HEK293 (cell line): ENCODE measurements around the gene ACP7.
A peak's percentile ranks its signal among the peaks of the same experiment; 100 is the strongest.

Experiments
- CTCF ChIA-PET: fragments of 350-600 bp; formaldehyde crosslinking; extraction: SDS; loops from one replicate; lab custom pipeline; 2021; ENCODE audit warnings: antibody characterized with exemption; lab: Yijun Ruan, JAX
- POLR2A ChIA-PET: fragments of 300-600 bp; formaldehyde crosslinking; extraction: SDS; loops from one replicate; lab custom pipeline; 2020; ENCODE audit warnings: antibody characterized with exemption, inconsistent platforms; lab: Yijun Ruan, JAX
- H3K27ac ChIP-seq: fragments of 200-500 bp; sonication (Bioruptor generic); 2 replicates; pipeline ENCODE4 v1.5.1; 2014; ENCODE audit warnings: low read depth, low read length, control low read depth, inconsistent platforms; ENCODE audit errors: extremely low read depth
- H3K36me3 ChIP-seq, 2 experiments: fragments of 200-500 bp in 1 of 2; sonication (Bioruptor generic) in 1 of 2; 1 replicate in 1 of 2; 2 replicates in 1 of 2; pipeline ENCODE4 v1.5.1; 2014 to 2017; ENCODE audit warnings: inconsistent platforms in 2 of 2, low read length in 2 of 2; ENCODE audit not compliant: control insufficient read depth in 2 of 2, insufficient read depth in 1 of 2
- H3K4me1 ChIP-seq: fragments of 200-500 bp; sonication (Bioruptor generic); 2 replicates; pipeline ENCODE4 v1.5.1; 2014; ENCODE audit warnings: mild to moderate bottlenecking, low read length, inconsistent platforms; ENCODE audit not compliant: control insufficient read depth, insufficient read depth
- H3K4me3 ChIP-seq: 2 replicates; pipeline ENCODE4 v1.5.1; 2011; ENCODE audit warnings: low read depth, mild to moderate bottlenecking, control low read depth, low read length, moderate library complexity
- H3K9me3 ChIP-seq: fragments of 200-500 bp; sonication (Bioruptor generic); 2 replicates; pipeline ENCODE4 v1.5.1; 2014; ENCODE audit warnings: low read depth, low read length, inconsistent platforms; ENCODE audit not compliant: control insufficient read depth, insufficient read depth
- HOXA7 ChIP-seq: sonication (generic); formaldehyde crosslinking; IDR thresholded peaks from 2 replicates; pipeline ENCODE4 v1.8.1; 2022; ENCODE audit warnings: missing genetic modification reagents, borderline replicate concordance
- HOXD13 ChIP-seq: sonication (generic); formaldehyde crosslinking; IDR thresholded peaks from 2 replicates; pipeline ENCODE4 v1.8.0; 2022; ENCODE audit warnings: missing genetic modification reagents, borderline replicate concordance
- KLF7 ChIP-seq: fragments of 450-650 bp; formaldehyde crosslinking; IDR thresholded peaks from 2 replicates; pipeline ENCODE4 v1.5.1; 2016; ENCODE audit warnings: missing biosample characterization, missing genetic modification characterization, borderline replicate concordance
- MEIS1 ChIP-seq: sonication (generic); formaldehyde crosslinking; IDR thresholded peaks from 2 replicates; pipeline ENCODE4 v1.8.1; 2022; ENCODE audit warnings: missing genetic modification reagents, mild to moderate bottlenecking, borderline replicate concordance
- OVOL3 ChIP-seq: fragments of 450-650 bp; formaldehyde crosslinking; IDR thresholded peaks from 2 replicates; pipeline ENCODE4 v1.5.1; 2016; ENCODE audit warnings: missing biosample characterization, missing genetic modification characterization
- PRDM1 ChIP-seq: fragments of 450-650 bp; formaldehyde crosslinking; IDR thresholded peaks from 2 replicates; pipeline ENCODE4; 2016; ENCODE audit warnings: missing biosample characterization, missing genetic modification characterization
- SP2 ChIP-seq: fragments of 450-650 bp; formaldehyde crosslinking; IDR thresholded peaks from 2 replicates; pipeline ENCODE4 v1.5.1; 2016; ENCODE audit warnings: missing biosample characterization, missing genetic modification characterization
- TRIM28 ChIP-seq: IDR thresholded peaks from 2 replicates; pipeline ENCODE4 v1.6.1; 2011; ENCODE audit warnings: low read length, control low read depth, borderline replicate concordance
- WT1 ChIP-seq: fragments of 450-650 bp; formaldehyde crosslinking; IDR thresholded peaks from 2 replicates; pipeline ENCODE4 v1.5.1; 2016; ENCODE audit warnings: missing biosample characterization, missing genetic modification characterization
- ZBTB21 ChIP-seq: fragments of 450-650 bp; formaldehyde crosslinking; IDR thresholded peaks from 2 replicates; pipeline ENCODE4 v1.5.1; 2017; ENCODE audit warnings: missing biosample characterization, missing genetic modification characterization
- ZFP41 ChIP-seq: fragments of 450-650 bp; formaldehyde crosslinking; IDR thresholded peaks from 2 replicates; pipeline ENCODE4 v1.5.1; 2016; ENCODE audit warnings: missing biosample characterization, missing genetic modification characterization, borderline replicate concordance
- ZNF146 ChIP-seq: fragments of 450-650 bp; formaldehyde crosslinking; IDR thresholded peaks from 2 replicates; pipeline ENCODE4 v1.5.1; 2016; ENCODE audit warnings: missing biosample characterization, missing genetic modification characterization
- ZNF175 ChIP-seq: fragments of 450-650 bp; formaldehyde crosslinking; IDR thresholded peaks from 2 replicates; pipeline ENCODE4 v1.5.1; 2016; ENCODE audit warnings: missing biosample characterization, missing genetic modification characterization
- ZNF184 ChIP-seq: fragments of 450-650 bp; IDR thresholded peaks from 2 replicates; pipeline ENCODE4 v1.5.1; 2018; ENCODE audit warnings: missing biosample characterization, mild to moderate bottlenecking, missing genetic modification characterization
- ZNF211 ChIP-seq: fragments of 450-650 bp; formaldehyde crosslinking; IDR thresholded peaks from 2 replicates; pipeline ENCODE4 v1.5.1; 2016; ENCODE audit warnings: low read depth, missing biosample characterization, missing genetic modification characterization
- ZNF221 ChIP-seq: fragments of 450-650 bp; formaldehyde crosslinking; IDR thresholded peaks from 2 replicates; pipeline ENCODE4 v1.5.1; 2017; ENCODE audit warnings: missing biosample characterization, missing genetic modification characterization, borderline replicate concordance
- ZNF416 ChIP-seq: fragments of 450-650 bp; formaldehyde crosslinking; IDR thresholded peaks from 2 replicates; pipeline ENCODE4 v1.5.1; 2016; ENCODE audit warnings: missing biosample characterization, missing genetic modification characterization
- ZNF548 ChIP-seq: fragments of 450-650 bp; formaldehyde crosslinking; IDR thresholded peaks from 2 replicates; pipeline ENCODE4 v1.5.1; 2016; ENCODE audit warnings: missing biosample characterization, missing genetic modification characterization
- ZNF585B ChIP-seq: fragments of 450-650 bp; formaldehyde crosslinking; IDR thresholded peaks from 2 replicates; pipeline ENCODE4 v1.5.1; 2016; ENCODE audit warnings: missing biosample characterization, missing genetic modification characterization
- ZNF610 ChIP-seq: fragments of 450-650 bp; formaldehyde crosslinking; IDR thresholded peaks from 2 replicates; pipeline ENCODE4 v1.5.1; 2016; ENCODE audit warnings: missing biosample characterization, missing genetic modification characterization, borderline replicate concordance
- ZNF621 ChIP-seq: fragments of 450-650 bp; formaldehyde crosslinking; IDR thresholded peaks from 2 replicates; pipeline ENCODE4 v1.5.1; 2017; ENCODE audit warnings: missing biosample characterization, missing genetic modification characterization
- ZNF654 ChIP-seq: fragments of 450-650 bp; formaldehyde crosslinking; IDR thresholded peaks from 2 replicates; pipeline ENCODE4 v1.5.1; 2016; ENCODE audit warnings: low read depth, missing biosample characterization, missing genetic modification characterization
- ZNF791 ChIP-seq: fragments of 450-650 bp; formaldehyde crosslinking; IDR thresholded peaks from 2 replicates; pipeline ENCODE4 v1.5.1; 2016; ENCODE audit warnings: missing biosample characterization, missing genetic modification characterization
- ZNF837 ChIP-seq: fragments of 450-650 bp; formaldehyde crosslinking; IDR thresholded peaks from 2 replicates; pipeline ENCODE4 v1.5.1; 2016; ENCODE audit warnings: missing biosample characterization, missing genetic modification characterization
- TF ChIP-seq, protein P1 (sequence below): fragments of 450-650 bp; formaldehyde crosslinking; IDR thresholded peaks from 2 replicates; pipeline ENCODE4 v1.5.1; 2016; ENCODE audit warnings: missing biosample characterization, missing genetic modification characterization, borderline replicate concordance
- TF ChIP-seq, protein P2 (sequence below): fragments of 450-650 bp; formaldehyde crosslinking; IDR thresholded peaks from 2 replicates; pipeline ENCODE4 v1.5.1; 2016; ENCODE audit warnings: missing biosample characterization, missing genetic modification characterization, borderline replicate concordance
- TF ChIP-seq, protein P3 (sequence below): fragments of 450-650 bp; formaldehyde crosslinking; IDR thresholded peaks from 2 replicates; pipeline ENCODE4 v1.5.1; 2016; ENCODE audit warnings: missing biosample characterization, missing genetic modification characterization
- TF ChIP-seq, protein P4 (sequence below): fragments of 450-650 bp; formaldehyde crosslinking; IDR thresholded peaks from 2 replicates; pipeline ENCODE4 v1.5.1; 2016; ENCODE audit warnings: missing biosample characterization, missing genetic modification characterization
- TF ChIP-seq, protein P5 (sequence below): fragments of 450-650 bp; formaldehyde crosslinking; IDR thresholded peaks from 2 replicates; pipeline ENCODE4 v1.5.1; 2017; ENCODE audit warnings: missing biosample characterization, missing genetic modification characterization

ACP7 gene

DNA sequence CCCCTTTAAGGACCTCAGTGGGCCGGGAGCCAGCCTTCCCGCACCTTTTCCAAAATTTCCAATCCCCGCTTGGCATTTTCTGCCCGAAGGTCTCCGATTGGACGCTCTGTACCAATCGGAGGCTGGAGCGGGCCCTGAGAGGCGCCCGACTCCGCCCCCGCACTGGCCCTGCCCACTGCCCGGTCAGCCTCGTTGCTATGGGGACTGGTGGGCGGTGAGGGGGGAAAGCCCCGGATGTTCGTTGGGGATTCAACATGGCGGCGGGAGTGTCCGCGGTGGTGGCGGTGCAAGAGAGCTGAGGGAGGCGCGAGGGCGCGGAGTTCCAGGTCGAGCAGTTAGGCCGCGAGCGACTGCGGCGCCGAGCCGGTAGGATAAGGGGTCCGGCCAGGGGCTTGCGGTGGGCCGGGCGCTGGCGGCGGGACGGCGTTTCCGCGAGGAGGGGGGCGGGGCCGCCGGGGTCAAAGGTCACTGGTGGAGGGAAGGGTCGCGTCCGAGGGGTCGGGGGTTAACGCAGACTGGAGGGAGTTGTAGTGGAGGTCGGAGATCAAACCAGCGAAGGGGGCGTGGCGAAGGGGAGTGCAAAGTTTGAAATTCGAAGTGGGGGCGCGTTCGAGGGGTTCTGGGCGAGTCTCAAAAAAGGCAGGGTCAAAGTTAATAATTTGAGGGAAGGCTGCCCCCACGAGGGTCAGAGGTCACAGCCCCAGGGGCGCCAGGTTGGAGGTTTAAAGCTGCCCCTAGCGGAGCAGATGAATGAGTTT lies 41.6 kb downstream of the ACP7 start, which contains the start of gene PAK4:
Gene PAK4 (plus strand): TSS at position 233 of the 758 bp plus-strand sequence. CDS start 43,768 bp downstream, outside the sequence.
- Histone ChIP-seq H3K36me3 (no peaks in the 10 kb centered on the region; a peak in 1 of 3 replicates), H3K9me3 (no peaks in the 10 kb centered on the region), H3K27ac (peak within 1 kb of the TSS; percentile 88), H3K4me3 (peak within 1 kb of the TSS; percentile 67), H3K4me1 (peaks cover 24% of the 10 kb centered on the region)
- POLR2A ChIA-PET: interaction anchor here (0.5 to 2.1 kb wide), 9 partner anchors 14 to 777 kb away, joined by 3 to 6 read pairs (median 3); partner anchors contain the start of genes MED29, PAF1, RPS16 and SAMD4B
- CTCF ChIA-PET: interaction anchor here (0.6 to 3.0 kb wide), 6 partner anchors 14 to 377 kb away, joined by 3 to 19 read pairs (median 5); no protein-coding TSS in a partner anchor
- no peak; the same call in 1 of the 2 replicates for TF ChIP-seq ZNF221 (tag by site-specific recombination)
- TF ChIP-seq, protein P1, sequence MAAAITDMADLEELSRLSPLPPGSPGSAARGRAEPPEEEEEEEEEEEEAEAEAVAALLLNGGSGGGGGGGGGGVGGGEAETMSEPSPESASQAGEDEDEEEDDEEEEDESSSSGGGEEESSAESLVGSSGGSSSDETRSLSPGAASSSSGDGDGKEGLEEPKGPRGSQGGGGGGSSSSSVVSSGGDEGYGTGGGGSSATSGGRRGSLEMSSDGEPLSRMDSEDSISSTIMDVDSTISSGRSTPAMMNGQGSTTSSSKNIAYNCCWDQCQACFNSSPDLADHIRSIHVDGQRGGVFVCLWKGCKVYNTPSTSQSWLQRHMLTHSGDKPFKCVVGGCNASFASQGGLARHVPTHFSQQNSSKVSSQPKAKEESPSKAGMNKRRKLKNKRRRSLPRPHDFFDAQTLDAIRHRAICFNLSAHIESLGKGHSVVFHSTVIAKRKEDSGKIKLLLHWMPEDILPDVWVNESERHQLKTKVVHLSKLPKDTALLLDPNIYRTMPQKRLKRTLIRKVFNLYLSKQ: no peak
- TF ChIP-seq TRIM28: no peak
- no peak for TF ChIP-seq HOXD13 (CRISPR knock-in tag)
- peak; percentile 91 for TF ChIP-seq ZNF610 (tag by site-specific recombination)
- TF ChIP-seq PRDM1: no peak
- no peak for TF ChIP-seq ZNF654 (tag by site-specific recombination)
- TF ChIP-seq ZNF184: no peak; the same call in 1 of the 2 replicates
- no peak for TF ChIP-seq ZNF621
- TF ChIP-seq, protein P2, sequence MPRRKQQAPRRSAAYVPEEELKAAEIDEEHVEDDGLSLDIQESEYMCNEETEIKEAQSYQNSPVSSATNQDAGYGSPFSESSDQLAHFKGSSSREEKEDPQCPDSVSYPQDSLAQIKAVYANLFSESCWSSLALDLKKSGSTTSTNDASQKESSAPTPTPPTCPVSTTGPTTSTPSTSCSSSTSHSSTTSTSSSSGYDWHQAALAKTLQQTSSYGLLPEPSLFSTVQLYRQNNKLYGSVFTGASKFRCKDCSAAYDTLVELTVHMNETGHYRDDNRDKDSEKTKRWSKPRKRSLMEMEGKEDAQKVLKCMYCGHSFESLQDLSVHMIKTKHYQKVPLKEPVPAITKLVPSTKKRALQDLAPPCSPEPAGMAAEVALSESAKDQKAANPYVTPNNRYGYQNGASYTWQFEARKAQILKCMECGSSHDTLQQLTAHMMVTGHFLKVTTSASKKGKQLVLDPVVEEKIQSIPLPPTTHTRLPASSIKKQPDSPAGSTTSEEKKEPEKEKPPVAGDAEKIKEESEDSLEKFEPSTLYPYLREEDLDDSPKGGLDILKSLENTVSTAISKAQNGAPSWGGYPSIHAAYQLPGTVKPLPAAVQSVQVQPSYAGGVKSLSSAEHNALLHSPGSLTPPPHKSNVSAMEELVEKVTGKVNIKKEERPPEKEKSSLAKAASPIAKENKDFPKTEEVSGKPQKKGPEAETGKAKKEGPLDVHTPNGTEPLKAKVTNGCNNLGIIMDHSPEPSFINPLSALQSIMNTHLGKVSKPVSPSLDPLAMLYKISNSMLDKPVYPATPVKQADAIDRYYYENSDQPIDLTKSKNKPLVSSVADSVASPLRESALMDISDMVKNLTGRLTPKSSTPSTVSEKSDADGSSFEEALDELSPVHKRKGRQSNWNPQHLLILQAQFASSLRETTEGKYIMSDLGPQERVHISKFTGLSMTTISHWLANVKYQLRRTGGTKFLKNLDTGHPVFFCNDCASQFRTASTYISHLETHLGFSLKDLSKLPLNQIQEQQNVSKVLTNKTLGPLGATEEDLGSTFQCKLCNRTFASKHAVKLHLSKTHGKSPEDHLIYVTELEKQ (tag by site-specific recombination): 0 out of 2 replicates have a peak, but pooled peaks have one; percentile 81
- peak; percentile 76; the same call in 1 of the 2 replicates for TF ChIP-seq ZNF791 (tag by site-specific recombination)
- TF ChIP-seq, protein P3, sequence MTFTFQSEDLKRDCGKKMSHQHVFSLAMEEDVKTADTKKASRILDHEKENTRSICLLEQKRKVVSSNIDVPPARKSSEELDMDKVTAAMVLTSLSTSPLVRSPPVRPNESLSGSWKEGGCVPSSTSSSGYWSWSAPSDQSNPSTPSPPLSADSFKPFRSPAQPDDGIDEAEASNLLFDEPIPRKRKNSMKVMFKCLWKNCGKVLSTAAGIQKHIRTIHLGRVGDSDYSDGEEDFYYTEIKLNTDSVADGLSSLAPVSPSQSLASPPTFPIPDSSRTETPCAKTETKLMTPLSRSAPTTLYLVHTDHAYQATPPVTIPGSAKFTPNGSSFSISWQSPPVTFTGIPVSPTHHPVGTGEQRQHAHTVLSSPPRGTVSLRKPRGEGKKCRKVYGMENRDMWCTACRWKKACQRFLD (tag by site-specific recombination): peak; percentile 44; the same call in 1 of the 2 replicates
- TF ChIP-seq HOXA7 (CRISPR knock-in tag): no peak
- TF ChIP-seq OVOL3 (tag by site-specific recombination): peak; percentile 86
- TF ChIP-seq, protein P4, sequence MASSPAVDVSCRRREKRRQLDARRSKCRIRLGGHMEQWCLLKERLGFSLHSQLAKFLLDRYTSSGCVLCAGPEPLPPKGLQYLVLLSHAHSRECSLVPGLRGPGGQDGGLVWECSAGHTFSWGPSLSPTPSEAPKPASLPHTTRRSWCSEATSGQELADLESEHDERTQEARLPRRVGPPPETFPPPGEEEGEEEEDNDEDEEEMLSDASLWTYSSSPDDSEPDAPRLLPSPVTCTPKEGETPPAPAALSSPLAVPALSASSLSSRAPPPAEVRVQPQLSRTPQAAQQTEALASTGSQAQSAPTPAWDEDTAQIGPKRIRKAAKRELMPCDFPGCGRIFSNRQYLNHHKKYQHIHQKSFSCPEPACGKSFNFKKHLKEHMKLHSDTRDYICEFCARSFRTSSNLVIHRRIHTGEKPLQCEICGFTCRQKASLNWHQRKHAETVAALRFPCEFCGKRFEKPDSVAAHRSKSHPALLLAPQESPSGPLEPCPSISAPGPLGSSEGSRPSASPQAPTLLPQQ: no peak; the same call in 1 of the 2 replicates
- no peak for TF ChIP-seq MEIS1 (CRISPR knock-in tag)
- TF ChIP-seq SP2 (tag by site-specific recombination): peak; percentile 99
- TF ChIP-seq ZNF548 (tag by site-specific recombination): no peak; the same call in 1 of the 2 replicates
- peak; percentile 85; the same call in 1 of the 2 replicates for TF ChIP-seq ZNF837
- TF ChIP-seq ZNF146: peak; percentile 76
- TF ChIP-seq ZNF211: no peak
- TF ChIP-seq ZBTB21: no peak; the same call in 1 of the 2 replicates
- peak; percentile 98 for TF ChIP-seq KLF7 (tag by site-specific recombination)
- TF ChIP-seq, protein P5, sequence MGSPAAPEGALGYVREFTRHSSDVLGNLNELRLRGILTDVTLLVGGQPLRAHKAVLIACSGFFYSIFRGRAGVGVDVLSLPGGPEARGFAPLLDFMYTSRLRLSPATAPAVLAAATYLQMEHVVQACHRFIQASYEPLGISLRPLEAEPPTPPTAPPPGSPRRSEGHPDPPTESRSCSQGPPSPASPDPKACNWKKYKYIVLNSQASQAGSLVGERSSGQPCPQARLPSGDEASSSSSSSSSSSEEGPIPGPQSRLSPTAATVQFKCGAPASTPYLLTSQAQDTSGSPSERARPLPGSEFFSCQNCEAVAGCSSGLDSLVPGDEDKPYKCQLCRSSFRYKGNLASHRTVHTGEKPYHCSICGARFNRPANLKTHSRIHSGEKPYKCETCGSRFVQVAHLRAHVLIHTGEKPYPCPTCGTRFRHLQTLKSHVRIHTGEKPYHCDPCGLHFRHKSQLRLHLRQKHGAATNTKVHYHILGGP (tag by site-specific recombination): no peak
- TF ChIP-seq ZNF416 (tag by site-specific recombination): no peak
- TF ChIP-seq ZNF585B (tag by site-specific recombination): no peak
- peak; percentile 78 for TF ChIP-seq WT1 (tag by site-specific recombination)
- 0 out of 2 replicates have a peak, but pooled peaks have one; percentile 58 for TF ChIP-seq ZFP41 (tag by site-specific recombination)
- TF ChIP-seq ZNF175 (tag by site-specific recombination): no peak
